BJ (cell line): Measurements from ENCODE around the gene ORM2. TPM values are rescaled to one million over a fixed set of nuclear protein-coding genes. Genes with fewer than 3 reads are reported as not detected.

Experiments used
- CTCF ChIA-PET: fragments of 350-600 bp; formaldehyde crosslinking; extraction: SDS; loops from one replicate; lab custom pipeline; 2021; ENCODE audit warnings: antibody characterized with exemption, inconsistent platforms; lab: Yijun Ruan, JAX
- POLR2A ChIA-PET: fragments of 300-600 bp; sonication (Branson Sonifier 250); formaldehyde crosslinking; extraction: SDS; loops from one replicate; lab custom pipeline; 2021; ENCODE audit warnings: antibody characterized with exemption; lab: Charles Lee
- DNase-seq: peaks from one replicate; pipeline ENCODE4 v3.0.0-alpha.2; 2011; ENCODE audit warnings: low read depth
- H3K27me3 ChIP-seq: 2 replicates; pipeline ENCODE4 v1.6.0; 2011; ENCODE audit warnings: low read length; ENCODE audit not compliant: control insufficient read depth, insufficient read depth
- H3K36me3 ChIP-seq: 2 replicates; pipeline ENCODE4 v1.5.1; 2011; ENCODE audit warnings: low read length; ENCODE audit not compliant: control insufficient read depth, insufficient read depth
- H3K4me3 ChIP-seq: 2 replicates; pipeline ENCODE4 v1.5.1; 2011; ENCODE audit warnings: low read depth, mild to moderate bottlenecking, control low read depth, low read length
- polyA plus RNA-seq: library from polyadenylated mRNA; depleted of rRNA; stranded (reverse); fragments of >200 nt; gene quantifications from 2 replicates; pipeline ENCODE4 v1.2.3, GENCODE V29; 2011
- TF ChIP-seq, protein P1 (sequence below): IDR thresholded peaks from 2 replicates; pipeline ENCODE4 v1.5.1; 2011; ENCODE audit warnings: low read depth, mild to moderate bottlenecking, control low read depth, inconsistent platforms, low read length, moderate library complexity; ENCODE audit not compliant: insufficient read depth

Gene ORM2
- polyA plus RNA-seq, 1 experiment: not detected

DNA sequence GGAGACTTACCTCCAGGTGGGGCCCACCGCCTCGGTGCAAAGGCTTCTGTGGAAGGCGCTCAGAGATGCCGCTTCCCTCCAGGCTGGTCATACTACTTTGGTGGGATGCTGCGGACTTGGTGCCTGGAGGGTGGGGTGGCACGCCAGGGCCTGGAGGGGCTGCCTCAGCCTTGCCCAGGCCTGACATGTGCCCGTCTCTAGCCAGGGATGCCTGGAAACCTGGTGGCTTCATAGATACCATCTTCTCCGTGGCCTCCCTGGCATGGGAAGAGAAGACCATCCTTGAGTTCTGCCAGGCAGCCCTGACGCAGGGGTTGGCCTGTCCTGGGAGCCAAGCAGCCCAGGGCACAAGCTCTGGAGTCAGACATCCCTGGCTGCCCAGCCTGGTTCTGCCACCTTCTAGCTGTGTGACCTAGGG lies 28.3 kb downstream of the ORM2 start:
- Histone ChIP-seq H3K27me3 (no peaks in the 10 kb centered on the region), H3K4me3 (no peak overlapping the region), H3K36me3 (peaks cover 53% of the 10 kb centered on the region)
- CTCF ChIA-PET: no interaction called here
- POLR2A ChIA-PET: no interaction called here
- TF ChIP-seq, protein P1, sequence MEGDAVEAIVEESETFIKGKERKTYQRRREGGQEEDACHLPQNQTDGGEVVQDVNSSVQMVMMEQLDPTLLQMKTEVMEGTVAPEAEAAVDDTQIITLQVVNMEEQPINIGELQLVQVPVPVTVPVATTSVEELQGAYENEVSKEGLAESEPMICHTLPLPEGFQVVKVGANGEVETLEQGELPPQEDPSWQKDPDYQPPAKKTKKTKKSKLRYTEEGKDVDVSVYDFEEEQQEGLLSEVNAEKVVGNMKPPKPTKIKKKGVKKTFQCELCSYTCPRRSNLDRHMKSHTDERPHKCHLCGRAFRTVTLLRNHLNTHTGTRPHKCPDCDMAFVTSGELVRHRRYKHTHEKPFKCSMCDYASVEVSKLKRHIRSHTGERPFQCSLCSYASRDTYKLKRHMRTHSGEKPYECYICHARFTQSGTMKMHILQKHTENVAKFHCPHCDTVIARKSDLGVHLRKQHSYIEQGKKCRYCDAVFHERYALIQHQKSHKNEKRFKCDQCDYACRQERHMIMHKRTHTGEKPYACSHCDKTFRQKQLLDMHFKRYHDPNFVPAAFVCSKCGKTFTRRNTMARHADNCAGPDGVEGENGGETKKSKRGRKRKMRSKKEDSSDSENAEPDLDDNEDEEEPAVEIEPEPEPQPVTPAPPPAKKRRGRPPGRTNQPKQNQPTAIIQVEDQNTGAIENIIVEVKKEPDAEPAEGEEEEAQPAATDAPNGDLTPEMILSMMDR: no peak
- no peak for DNase-seq

- ChIA-PET POLR2A (no interaction called here), CTCF (no interaction called here)
- Histone ChIP-seq H3K36me3 (peaks cover 52% of the 10 kb centered on the region), H3K4me3 (no peak overlapping the region), H3K27me3 (no peaks in the 10 kb centered on the region)
- DNase-seq: no peak
- TF ChIP-seq, protein P1: no peak
These were observed 30.1 kb downstream of the ORM2 start for GRCh38 chr9:114359801-114360200.

- ChIA-PET CTCF (no interaction called here), POLR2A (no interaction called here)
- no peak for DNase-seq
- TF ChIP-seq, protein P1: no peak
- Histone ChIP-seq H3K27me3 (no peaks in the 10 kb centered on the region), H3K36me3 (peaks cover 45% of the 10 kb centered on the region), H3K4me3 (no peak overlapping the region)
These were observed 31.9 kb downstream of the ORM2 start for GRCh38 chr9:114361542-114361941.

GRCh38 chr9:114362394-114362793 lies 32.7 kb downstream of the ORM2 start:
- Histone ChIP-seq H3K27me3 (no peaks in the 10 kb centered on the region), H3K4me3 (no peak overlapping the region), H3K36me3 (peaks cover 39% of the 10 kb centered on the region)
- ChIA-PET POLR2A (no interaction called here), CTCF (no interaction called here)
- TF ChIP-seq, protein P1: no peak
- no peak for DNase-seq

DNA sequence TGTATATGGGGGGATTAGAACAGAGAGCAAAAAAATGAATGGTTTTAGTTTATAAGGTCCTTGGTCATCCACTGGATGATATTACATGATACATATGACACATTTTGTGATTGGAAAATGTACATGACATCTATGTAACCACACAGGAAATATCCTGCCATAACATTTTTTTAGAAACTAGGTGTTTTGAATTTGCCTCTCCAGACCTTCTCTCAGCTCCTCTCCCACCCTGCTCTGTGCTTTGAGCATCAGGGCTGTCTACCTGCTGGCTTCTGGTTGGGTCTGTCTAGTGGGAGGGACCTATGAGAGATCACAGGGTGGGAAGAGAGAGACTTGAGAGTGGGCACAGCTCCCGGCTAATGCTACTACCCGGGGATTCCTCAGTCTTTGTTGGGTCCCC lies 33.8 kb downstream of the ORM2 start:
- H3K27me3 ChIP-seq: no peaks in the 10 kb centered on the region
- H3K4me3 ChIP-seq: no peak overlapping the region
- ChIA-PET CTCF (interaction anchor here (1.3 kb wide), 1 partner anchor 42 kb away, joined by 3 read pairs; no protein-coding TSS in a partner anchor), POLR2A (no interaction called here)
- no peak for DNase-seq
- TF ChIP-seq, protein P1: no peak
- H3K36me3 ChIP-seq: peaks cover 37% of the 10 kb centered on the region
